Measurements from ENCODE around the gene KAT8.
"Not testable (repeated sequence)": the region's sequence is repeated elsewhere in the genome, so short reads cannot be mapped to it uniquely, and the experiment has no call there.

The KAT8 gene

GRCh38 chr16:31131841-31132271 lies 14.4 kb downstream of the KAT8 start:
- DNase-seq (ENCODE audit: low read depth) = no peak

- DNase-seq (ENCODE audit: low read depth) = no peak
Observed at GRCh38 chr16:31132303-31132979, 15.0 kb downstream of the KAT8 start.

GRCh38 chr16:31133046-31133501 lies 15.6 kb downstream of the KAT8 start:
- DNase-seq (ENCODE audit: low read depth) = no peak

GRCh38 chr16:31134091-31134571 lies 16.7 kb downstream of the KAT8 start:
- peak; percentile 42 for DNase-seq (ENCODE audit: low read depth)

GRCh38 chr16:31134625-31135534 lies 17.4 kb downstream of the KAT8 start:
- DNase-seq (ENCODE audit: low read depth) = no peak

GRCh38 chr16:31135535-31136286 lies 18.2 kb downstream of the KAT8 start, which contains the start of gene PRSS8:
PRSS8 (minus strand) TSS chr16:31135727; CDS start chr16:31135498, 229 bp downstream.
- DNase-seq (ENCODE audit: low read depth) = no peak

- no peak for DNase-seq (ENCODE audit: low read depth)
Observed at GRCh38 chr16:31136287-31136662, 18.8 kb downstream of the KAT8 start.

- not testable (repeated sequence) for DNase-seq (ENCODE audit: low read depth)
Observed at GRCh38 chr16:31136822-31137499, 19.5 kb downstream of the KAT8 start.

GRCh38 chr16:31138621-31139578 lies 21.4 kb downstream of the KAT8 start:
- peak; percentile 61 for DNase-seq (ENCODE audit: low read depth)

GRCh38 chr16:31141071-31141469 lies 23.6 kb downstream of the KAT8 start:
- DNase-seq (ENCODE audit: low read depth) = not testable (repeated sequence)

- DNase-seq (ENCODE audit: low read depth) = no peak
Observed at GRCh38 chr16:31141489-31142108, 24.1 kb downstream of the KAT8 start.

- DNase-seq (ENCODE audit: low read depth) = peak; percentile 98
Observed at GRCh38 chr16:31142109-31143010, 24.9 kb downstream of the KAT8 start.

GRCh38 chr16:31143011-31143693 lies 25.7 kb downstream of the KAT8 start:
- DNase-seq (ENCODE audit: low read depth) = no peak

GRCh38 chr16:31143694-31144148 lies 26.3 kb downstream of the KAT8 start:
- no peak for DNase-seq (ENCODE audit: low read depth)

- DNase-seq (ENCODE audit: low read depth) = peak; percentile 56
Observed at GRCh38 chr16:31144418-31144817, 27.0 kb downstream of the KAT8 start.

- DNase-seq (ENCODE audit: low read depth) = no peak
Observed at GRCh38 chr16:31145398-31145990, 28.0 kb downstream of the KAT8 start.

GRCh38 chr16:31147574-31147973 lies 30.1 kb downstream of the KAT8 start:
- no peak for DNase-seq (ENCODE audit: low read depth)

- DNase-seq (ENCODE audit: low read depth) = no peak
Observed at GRCh38 chr16:31148281-31148728, 30.8 kb downstream of the KAT8 start.
